Duodenal mucosa (tissue), 2 donors: Measurements from ENCODE around the gene ZNF467.

Source experiments
- H3K27ac ChIP-seq: one replicate; pipeline ENCODE4 v1.7.0; 2013; ENCODE audit warnings: low read depth, low read length
- H3K27me3 ChIP-seq, 2 donors: one replicate each; pipeline ENCODE4 v1.7.0; 2013; ENCODE audit warnings: low read length in 2 of 2, control low read depth in 1 of 2; ENCODE audit not compliant: insufficient read depth in 2 of 2, control insufficient read depth in 1 of 2
- H3K36me3 ChIP-seq, 2 donors: one replicate each; pipeline ENCODE4 v1.7.0; 2013; ENCODE audit warnings: low read length in 2 of 2, control low read depth in 1 of 2; ENCODE audit not compliant: insufficient read depth in 2 of 2, control insufficient read depth in 1 of 2
- H3K4me1 ChIP-seq, 2 donors: one replicate each; pipeline ENCODE4 v1.7.0; 2013; ENCODE audit warnings: low read length in 2 of 2, control low read depth in 1 of 2; ENCODE audit not compliant: insufficient read depth in 2 of 2, control insufficient read depth in 1 of 2
- H3K4me3 ChIP-seq, 2 donors: one replicate each; pipeline ENCODE4 v1.7.0; 2013; ENCODE audit warnings: low read length in 2 of 2, low read depth in 1 of 2
- H3K9ac ChIP-seq, 2 donors: one replicate each; pipeline ENCODE4 v1.7.0; 2013; ENCODE audit warnings: low read length in 2 of 2, low read depth in 1 of 2
- H3K9me3 ChIP-seq, 2 donors: one replicate each; pipeline ENCODE4 v1.7.0; 2013; ENCODE audit warnings: low read length in 2 of 2, control low read depth in 1 of 2; ENCODE audit not compliant: control insufficient read depth in 1 of 2

The ZNF467 gene

GRCh38 chr7:149727899-149728476, 45.4 kb downstream of the ZNF467 start:
- no peak overlapping the region for H3K27ac ChIP-seq
- peaks cover 4 to 18% of the 10 kb centered on the region in 2 donors for H3K36me3 ChIP-seq
- no peaks in the 10 kb centered on the region for H3K4me1 ChIP-seq
- no peak overlapping the region for H3K9ac ChIP-seq
- no peaks in the 10 kb centered on the region for H3K27me3 ChIP-seq
- H3K9me3 ChIP-seq, result no peaks in the 10 kb centered on the region
- no peak overlapping the region for H3K4me3 ChIP-seq

- Histone ChIP-seq H3K36me3 (peaks cover 4 to 21% of the 10 kb centered on the region in 2 donors), H3K9ac (no peak overlapping the region)
Observed at GRCh38 chr7:149727053-149727898, 46.1 kb downstream of the ZNF467 start.

GRCh38 chr7:149725916-149726315, 47.5 kb downstream of the ZNF467 start:
- Histone ChIP-seq H3K4me1 (no peaks in the 10 kb centered on the region), H3K9me3 (no peaks in the 10 kb centered on the region), H3K27ac (no peak overlapping the region), H3K4me3 (no peak overlapping the region), H3K9ac (no peak overlapping the region), H3K27me3 (no peaks in the 10 kb centered on the region), H3K36me3 (peaks cover 4 to 21% of the 10 kb centered on the region in 2 donors)

More at GRCh38 chr7:149727053-149727898, 46.1 kb downstream of the ZNF467 start:
- H3K4me1 ChIP-seq, result no peaks in the 10 kb centered on the region
- no peaks in the 10 kb centered on the region for H3K9me3 ChIP-seq
- no peak overlapping the region for H3K27ac ChIP-seq
- H3K27me3 ChIP-seq, result no peaks in the 10 kb centered on the region
- H3K4me3 ChIP-seq, result no peak overlapping the region

GRCh38 chr7:149725426-149725821, 48.0 kb downstream of the ZNF467 start:
- Histone ChIP-seq H3K27me3 (no peaks in the 10 kb centered on the region), H3K9ac (no peak overlapping the region), H3K9me3 (no peaks in the 10 kb centered on the region), H3K4me3 (no peak overlapping the region), H3K36me3 (peaks cover 4 to 21% of the 10 kb centered on the region in 2 donors), H3K4me1 (no peaks in the 10 kb centered on the region), H3K27ac (no peak overlapping the region)

- Histone ChIP-seq H3K4me1 (no peaks in the 10 kb centered on the region), H3K36me3 (peaks cover 4 to 21% of the 10 kb centered on the region in 2 donors), H3K4me3 (no peak overlapping the region), H3K27ac (no peak overlapping the region), H3K27me3 (no peaks in the 10 kb centered on the region), H3K9me3 (no peaks in the 10 kb centered on the region), H3K9ac (no peak overlapping the region)
Observed at GRCh38 chr7:149724661-149725425, 48.5 kb downstream of the ZNF467 start.

GRCh38 chr7:149723795-149724495, 49.4 kb downstream of the ZNF467 start:
- Histone ChIP-seq H3K4me3 (no peak overlapping the region), H3K36me3 (peaks cover 4 to 16% of the 10 kb centered on the region in 2 donors), H3K4me1 (no peaks in the 10 kb centered on the region), H3K27ac (no peak overlapping the region), H3K9me3 (no peaks in the 10 kb centered on the region), H3K27me3 (no peaks in the 10 kb centered on the region), H3K9ac (no peak overlapping the region)

- Histone ChIP-seq H3K9ac (no peak overlapping the region), H3K4me1 (no peaks in the 10 kb centered on the region), H3K9me3 (no peaks in the 10 kb centered on the region), H3K36me3 (peaks cover 4 to 10% of the 10 kb centered on the region in 2 donors), H3K27ac (no peak overlapping the region), H3K27me3 (no peaks in the 10 kb centered on the region), H3K4me3 (no peak overlapping the region)
Observed at GRCh38 chr7:149723082-149723767, 50.2 kb downstream of the ZNF467 start.

GRCh38 chr7:149722356-149722957, 50.9 kb downstream of the ZNF467 start:
- Histone ChIP-seq H3K27me3 (no peaks in the 10 kb centered on the region), H3K9ac (no peak overlapping the region), H3K9me3 (no peaks in the 10 kb centered on the region), H3K36me3 (peaks cover 4 to 10% of the 10 kb centered on the region in 2 donors), H3K27ac (no peak overlapping the region), H3K4me3 (no peak overlapping the region), H3K4me1 (no peaks in the 10 kb centered on the region)

GRCh38 chr7:149721084-149721601, 52.2 kb downstream of the ZNF467 start:
- H3K4me1 ChIP-seq, result peaks cover 0 to under 1% of the 10 kb centered on the region in 2 donors
- H3K9ac ChIP-seq, result no peak overlapping the region
- no peaks in the 10 kb centered on the region for H3K27me3 ChIP-seq
- no peak overlapping the region for H3K27ac ChIP-seq
- H3K4me3 ChIP-seq, result no peak overlapping the region
- H3K9me3 ChIP-seq, result no peaks in the 10 kb centered on the region
- peaks cover 4 to 10% of the 10 kb centered on the region in 2 donors for H3K36me3 ChIP-seq
